Measurements from ENCODE around the gene GPR45.

DNA sequence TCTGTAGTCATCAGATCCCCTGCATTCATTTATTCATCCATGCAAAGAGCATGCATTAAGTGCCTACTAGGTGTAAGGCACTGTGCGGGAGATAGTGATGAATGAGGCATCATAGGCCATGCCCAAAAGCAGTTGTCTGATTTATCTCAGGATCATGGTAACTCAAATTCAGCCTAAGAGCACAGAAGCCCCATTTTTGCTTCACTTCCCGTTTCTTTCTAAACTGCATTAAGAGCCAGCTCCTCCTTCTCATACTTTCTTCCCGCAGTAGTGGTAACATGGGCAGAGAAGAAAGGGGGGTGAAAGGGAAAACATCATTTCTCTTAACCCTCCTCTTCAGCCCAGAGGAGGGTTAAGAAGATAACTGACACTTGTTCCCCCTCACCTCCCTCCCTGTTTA lies 2.9 kb downstream of the GPR45 start:
- TF ChIP-seq, protein P1, sequence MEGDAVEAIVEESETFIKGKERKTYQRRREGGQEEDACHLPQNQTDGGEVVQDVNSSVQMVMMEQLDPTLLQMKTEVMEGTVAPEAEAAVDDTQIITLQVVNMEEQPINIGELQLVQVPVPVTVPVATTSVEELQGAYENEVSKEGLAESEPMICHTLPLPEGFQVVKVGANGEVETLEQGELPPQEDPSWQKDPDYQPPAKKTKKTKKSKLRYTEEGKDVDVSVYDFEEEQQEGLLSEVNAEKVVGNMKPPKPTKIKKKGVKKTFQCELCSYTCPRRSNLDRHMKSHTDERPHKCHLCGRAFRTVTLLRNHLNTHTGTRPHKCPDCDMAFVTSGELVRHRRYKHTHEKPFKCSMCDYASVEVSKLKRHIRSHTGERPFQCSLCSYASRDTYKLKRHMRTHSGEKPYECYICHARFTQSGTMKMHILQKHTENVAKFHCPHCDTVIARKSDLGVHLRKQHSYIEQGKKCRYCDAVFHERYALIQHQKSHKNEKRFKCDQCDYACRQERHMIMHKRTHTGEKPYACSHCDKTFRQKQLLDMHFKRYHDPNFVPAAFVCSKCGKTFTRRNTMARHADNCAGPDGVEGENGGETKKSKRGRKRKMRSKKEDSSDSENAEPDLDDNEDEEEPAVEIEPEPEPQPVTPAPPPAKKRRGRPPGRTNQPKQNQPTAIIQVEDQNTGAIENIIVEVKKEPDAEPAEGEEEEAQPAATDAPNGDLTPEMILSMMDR (IDR thresholded peaks at IDR 0.05; ENCODE audit: poor library complexity, severe bottlenecking), result no peak
- TF ChIP-seq POLR2AphosphoS5 (IDR thresholded peaks at IDR 0.05), result no peak
- TF ChIP-seq EZH2 (IDR thresholded peaks at IDR 0.05; ENCODE audit: borderline replicate concordance, insufficient read depth, low read length, poor library complexity, severe bottlenecking), result no peak
- no peak for TF ChIP-seq TAF1 (IDR thresholded peaks at IDR 0.05; ENCODE audit: low read depth)
- TF ChIP-seq, protein P2, sequence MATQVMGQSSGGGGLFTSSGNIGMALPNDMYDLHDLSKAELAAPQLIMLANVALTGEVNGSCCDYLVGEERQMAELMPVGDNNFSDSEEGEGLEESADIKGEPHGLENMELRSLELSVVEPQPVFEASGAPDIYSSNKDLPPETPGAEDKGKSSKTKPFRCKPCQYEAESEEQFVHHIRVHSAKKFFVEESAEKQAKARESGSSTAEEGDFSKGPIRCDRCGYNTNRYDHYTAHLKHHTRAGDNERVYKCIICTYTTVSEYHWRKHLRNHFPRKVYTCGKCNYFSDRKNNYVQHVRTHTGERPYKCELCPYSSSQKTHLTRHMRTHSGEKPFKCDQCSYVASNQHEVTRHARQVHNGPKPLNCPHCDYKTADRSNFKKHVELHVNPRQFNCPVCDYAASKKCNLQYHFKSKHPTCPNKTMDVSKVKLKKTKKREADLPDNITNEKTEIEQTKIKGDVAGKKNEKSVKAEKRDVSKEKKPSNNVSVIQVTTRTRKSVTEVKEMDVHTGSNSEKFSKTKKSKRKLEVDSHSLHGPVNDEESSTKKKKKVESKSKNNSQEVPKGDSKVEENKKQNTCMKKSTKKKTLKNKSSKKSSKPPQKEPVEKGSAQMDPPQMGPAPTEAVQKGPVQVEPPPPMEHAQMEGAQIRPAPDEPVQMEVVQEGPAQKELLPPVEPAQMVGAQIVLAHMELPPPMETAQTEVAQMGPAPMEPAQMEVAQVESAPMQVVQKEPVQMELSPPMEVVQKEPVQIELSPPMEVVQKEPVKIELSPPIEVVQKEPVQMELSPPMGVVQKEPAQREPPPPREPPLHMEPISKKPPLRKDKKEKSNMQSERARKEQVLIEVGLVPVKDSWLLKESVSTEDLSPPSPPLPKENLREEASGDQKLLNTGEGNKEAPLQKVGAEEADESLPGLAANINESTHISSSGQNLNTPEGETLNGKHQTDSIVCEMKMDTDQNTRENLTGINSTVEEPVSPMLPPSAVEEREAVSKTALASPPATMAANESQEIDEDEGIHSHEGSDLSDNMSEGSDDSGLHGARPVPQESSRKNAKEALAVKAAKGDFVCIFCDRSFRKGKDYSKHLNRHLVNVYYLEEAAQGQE (IDR thresholded peaks at IDR 0.05; ENCODE audit: borderline replicate concordance), result no peak
- TF ChIP-seq RAD21 (conservative IDR thresholded peaks at IDR 0.05), result no peak
